Upper lobe of left lung (tissue), 6 donors: Measurements from ENCODE around the gene ACVRL1. TPM values are rescaled to one million over a fixed set of nuclear protein-coding genes. Genes with fewer than 3 reads are reported as not detected.

ENCODE experiments used
- ATAC-seq, 2 donors: fragments of 200-7000 bp; cut with Tn5 transposase; one replicate each; pipeline ENCODE4 v1.9.1; 2022; ENCODE audit warnings: mild to moderate bottlenecking in 2 of 2, moderate library complexity in 2 of 2; ENCODE audit not compliant: low FRiP score in 2 of 2
- DNase-seq, 2 donors: peaks; one replicate each; pipeline ENCODE4 v3.0.0-alpha.2; 2019 to 2020
- H3K27ac ChIP-seq, 4 donors: fragments of 200-600 bp; sonication (generic); one replicate each; pipeline ENCODE4 v1.5.1; 2016 to 2019
- H3K27me3 ChIP-seq, 4 donors: fragments of 200-600 bp; sonication (generic); one replicate each; pipeline ENCODE4 v1.5.1; 2017 to 2019
- H3K36me3 ChIP-seq, 4 donors: fragments of 200-600 bp; sonication (generic); one replicate each; pipeline ENCODE4 v1.5.1; 2016 to 2019
- H3K4me1 ChIP-seq, 4 donors: fragments of 200-600 bp; sonication (generic); one replicate each; pipeline ENCODE4 v1.5.1; 2018 to 2019
- H3K4me3 ChIP-seq, 4 donors: fragments of 200-600 bp; sonication (generic); one replicate each; pipeline ENCODE4 v1.5.1; 2017 to 2019; ENCODE audit warnings: mild to moderate bottlenecking in 2 of 4, moderate library complexity in 1 of 4
- H3K9me3 ChIP-seq, 4 donors: fragments of 200-600 bp; sonication (generic); one replicate each; pipeline ENCODE4 v1.5.1; 2018 to 2019
- CTCF ChIP-seq, 6 experiments: fragments of 450-650 bp in 4 of 6; fragments of 200-600 bp in 2 of 6; sonication (generic) in 2 of 6; IDR thresholded peaks; one replicate each; pipeline ENCODE4 v1.5.1; 2016 to 2019; ENCODE audit warnings: antibody characterized with exemption in 6 of 6
- EP300 ChIP-seq, 4 donors: sonication (generic); formaldehyde crosslinking; IDR thresholded peaks; one replicate each; pipeline ENCODE4 v1.5.1; 2017; ENCODE audit warnings: antibody characterized with exemption in 4 of 4, control low read depth in 2 of 4
- POLR2A ChIP-seq, 4 donors: fragments of 450-650 bp; IDR thresholded peaks; one replicate each; pipeline ENCODE4 v1.5.1; 2016 to 2017; ENCODE audit warnings: antibody characterized with exemption in 4 of 4, mild to moderate bottlenecking in 2 of 4
- POLR2AphosphoS5 ChIP-seq, 2 donors: sonication (generic); formaldehyde crosslinking; IDR thresholded peaks; one replicate each; pipeline ENCODE4 v1.5.1; 2017; ENCODE audit warnings: antibody characterized with exemption in 2 of 2
- WGBS, 2 donors: methylation state at CpG; one replicate each; pipeline ENCODE4 v1.1.5; 2017 to 2018; 5-methylcytosine and 5-hydroxymethylcytosine counted together
- total RNA-seq, 6 donors: library from RNA; depleted of rRNA in 4 of 6; stranded (reverse); fragments of >200 nt in 4 of 6; gene quantifications; one replicate each; pipeline versions ENCODE4 v1.1.0 to v1.2.1, GENCODE V29; 2016 to 2021
- donor health status: DM: no; HTN: no; CAD: no; lungs with moderate emphysema.
- donor health status: DM: no; HTN: yes; CAD: no; lungs with severe emphysema.

The ACVRL1 gene
- total RNA-seq, 6 donors from 2014 or later: 62.9 to 265 (median 180) TPM

GRCh38 chr12:51941011-51941581, 33.8 kb downstream of the ACVRL1 start:
- ATAC-seq: peak in 1 of 2 donors; percentile 61
- 51 to 57% methylated on average over 7 to 15 of the region's 15 CpGs for WGBS, 2 donors
- Histone ChIP-seq H3K36me3 (no peaks in the 10 kb centered on the region), H3K9me3 (peaks cover 0 to 16% (median 7%) of the 10 kb centered on the region in 4 donors), H3K4me1 (peaks cover under 1 to 8% (median 5%) of the 10 kb centered on the region in 4 donors), H3K27ac (no peak overlapping the region), H3K4me3 (no peak overlapping the region), H3K27me3 (no peaks in the 10 kb centered on the region)
- TF ChIP-seq POLR2AphosphoS5 (IDR thresholded peaks at IDR 0.05) (no peak), POLR2A (IDR thresholded peaks at IDR 0.05) (no peak)
- DNase-seq: peak in 1 of 2 donors; percentile 49

GRCh38 chr12:51941604-51942003, 34.3 kb downstream of the ACVRL1 start:
- WGBS, 2 donors: 39 to 40% methylated on average over 4 of the region's 4 CpGs
- no peak overlapping the region for H3K4me3 ChIP-seq
- no peaks in the 10 kb centered on the region for H3K36me3 ChIP-seq
- peaks cover 2 to 8% (median 5%) of the 10 kb centered on the region in 4 donors for H3K4me1 ChIP-seq
- TF ChIP-seq POLR2A (IDR thresholded peaks at IDR 0.05) (no peak), POLR2AphosphoS5 (IDR thresholded peaks at IDR 0.05) (no peak), EP300 (IDR thresholded peaks at IDR 0.05) (no peak), CTCF (IDR thresholded peaks at IDR 0.05) (no peak)
- ATAC-seq (peak in 1 of 2 donors; percentile 16), DNase-seq (no peak)
- peaks cover 0 to 16% (median 7%) of the 10 kb centered on the region in 4 donors for H3K9me3 ChIP-seq
- H3K27me3 ChIP-seq: no peaks in the 10 kb centered on the region
- H3K27ac ChIP-seq: no peak overlapping the region

- Histone ChIP-seq H3K4me3 (no peak overlapping the region), H3K4me1 (peaks cover 2 to 8% (median 5%) of the 10 kb centered on the region in 4 donors), H3K27me3 (no peaks in the 10 kb centered on the region), H3K9me3 (peaks cover 0 to 16% (median 7%) of the 10 kb centered on the region in 4 donors), H3K27ac (no peak overlapping the region), H3K36me3 (no peaks in the 10 kb centered on the region)
- DNase-seq: no peak
- 92 to 96% methylated on average over 7 of the region's 7 CpGs for WGBS, 2 donors
- TF ChIP-seq POLR2A (IDR thresholded peaks at IDR 0.05) (no peak), POLR2AphosphoS5 (IDR thresholded peaks at IDR 0.05) (no peak), EP300 (IDR thresholded peaks at IDR 0.05) (no peak), CTCF (IDR thresholded peaks at IDR 0.05) (no peak)
- ATAC-seq: no peak
These were observed 34.8 kb downstream of the ACVRL1 start for GRCh38 chr12:51942056-51942455.

GRCh38 chr12:51942501-51943000, 35.2 kb downstream of the ACVRL1 start:
- Histone ChIP-seq H3K36me3 (no peaks in the 10 kb centered on the region), H3K9me3 (peaks cover 0 to 16% (median 7%) of the 10 kb centered on the region in 4 donors), H3K27me3 (no peaks in the 10 kb centered on the region), H3K4me1 (peaks cover 2 to 8% (median 5%) of the 10 kb centered on the region in 4 donors), H3K27ac (no peak overlapping the region), H3K4me3 (no peak overlapping the region)
- TF ChIP-seq POLR2AphosphoS5 (IDR thresholded peaks at IDR 0.05) (no peak), POLR2A (IDR thresholded peaks at IDR 0.05) (no peak), CTCF (IDR thresholded peaks at IDR 0.05) (no peak), EP300 (IDR thresholded peaks at IDR 0.05) (no peak)
- ATAC-seq (no peak), DNase-seq (no peak)
- 90 to 94% methylated on average over 6 of the region's 6 CpGs for WGBS, 2 donors

- 92 to 100% methylated on average over 2 of the region's 2 CpGs for WGBS, 2 donors
- H3K27ac ChIP-seq: no peak overlapping the region
- H3K27me3 ChIP-seq: no peaks in the 10 kb centered on the region
- H3K4me3 ChIP-seq: no peak overlapping the region
- H3K9me3 ChIP-seq: peaks cover 0 to 16% (median 7%) of the 10 kb centered on the region in 4 donors
- H3K4me1 ChIP-seq: peaks cover 2 to 8% (median 5%) of the 10 kb centered on the region in 4 donors
- TF ChIP-seq POLR2A (IDR thresholded peaks at IDR 0.05) (no peak), POLR2AphosphoS5 (IDR thresholded peaks at IDR 0.05) (no peak), EP300 (IDR thresholded peaks at IDR 0.05) (no peak), CTCF (IDR thresholded peaks at IDR 0.05) (no peak)
- ATAC-seq: no peak
- no peak for DNase-seq
- no peaks in the 10 kb centered on the region for H3K36me3 ChIP-seq
These were observed 36.0 kb downstream of the ACVRL1 start for GRCh38 chr12:51943346-51943745.
